CD4-positive, alpha-beta T cell (primary cell): ENCODE measurements around the gene MIEN1. TPM values are rescaled to one million over a fixed set of nuclear protein-coding genes. Genes with fewer than 3 reads are reported as not detected.

Source experiments
- microRNA-seq: library from miRNA; unstranded; fragments of <30 nt; microRNA quantifications from one replicate; pipeline ENCODE4 v1.2.0, GENCODE V29; 2021; ENCODE audit warnings: borderline microRNAs expressed, borderline replicate concordance
- total RNA-seq, 174 experiments: library from RNA in 2 of 174; stranded (reverse) in 2 of 174; gene quantifications; one replicate each; pipeline ENCODE4 v1.2.3 and lab custom pipeline; 2021 to 2026

The MIEN1 gene
- total RNA-seq, 2 experiments from 2014 or later: 31.5 to 32.3 TPM

Small RNA genes within 50 kb of the gene (microRNA-seq; reads per million reads assigned to microRNA genes)
- not detected for gene MIR4728

Other genes with a start within 250 kb of the MIEN1 start
- not detected for gene NEUROD2, start 122.6 kb downstream of the MIEN1 start, total RNA-seq
- gene PPP1R1B, start 103.6 kb downstream of the MIEN1 start, total RNA-seq: under 1 TPM in 1 of 2 experiments, not detected in 1; 0.25 TPM
- 10 to 100 TPM; 96.5 to 99.9 TPM for gene STARD3, start 93.4 kb downstream of the MIEN1 start, total RNA-seq
- gene TCAP, start 65.2 kb downstream of the MIEN1 start, total RNA-seq: 1 to 10 TPM; 6.4 TPM
- gene PNMT, start 62.1 kb downstream of the MIEN1 start, total RNA-seq: under 1 TPM in 1 of 2 experiments, not detected in 1; 0.47 TPM
- gene PGAP3, start 42.5 kb downstream of the MIEN1 start, total RNA-seq: 10 to 100 TPM; 26.1 to 30.7 TPM
- gene ERBB2, start 30.5 kb downstream of the MIEN1 start, total RNA-seq: 1 to 10 TPM; 2.4 to 4.6 TPM
- gene GRB7, start 7.4 kb upstream of the MIEN1 start, total RNA-seq: not detected
- gene IKZF3, start 133.8 kb upstream of the MIEN1 start, total RNA-seq: 10 to 100 TPM; 39.7 to 39.9 TPM
- not detected for gene ZPBP2, start 137.7 kb upstream of the MIEN1 start, total RNA-seq
- gene GSDMB, start 188.1 kb upstream of the MIEN1 start, total RNA-seq: 10 to 100 TPM; 22.3 to 22.7 TPM
- 100 to 1,000 TPM; 103 to 105 TPM for gene ORMDL3, start 197.1 kb upstream of the MIEN1 start, total RNA-seq
- gene LRRC3C, start 197.2 kb upstream of the MIEN1 start, total RNA-seq: not detected
- under 1 TPM in 1 of 2 experiments, not detected in 1; 0.14 TPM for gene GSDMA, start 232.5 kb upstream of the MIEN1 start, total RNA-seq